IMR-90 (cell line): Measurements from ENCODE around the gene FRMD3.

Experiments used
- CTCF ChIP-seq: conservative IDR thresholded peaks from 2 replicates; pipeline ENCODE4 v1.5.1; 2012; ENCODE audit warnings: mild to moderate bottlenecking, low read depth, low read length, improper control_type of control experiment
- SMC3 ChIP-seq: fragments of 150-350 bp; IDR thresholded peaks from 2 replicates; pipeline ENCODE4 v1.6.1; 2016; ENCODE audit warnings: low read depth, mild to moderate bottlenecking, antibody characterized with exemption, low read length, moderate library complexity
- TF ChIP-seq, protein P1 (sequence below): fragments of 150-350 bp; IDR thresholded peaks from 2 replicates; pipeline ENCODE4 v1.6.1; 2017; ENCODE audit warnings: mild to moderate bottlenecking, antibody characterized with exemption, low read length, low read depth

DNA sequence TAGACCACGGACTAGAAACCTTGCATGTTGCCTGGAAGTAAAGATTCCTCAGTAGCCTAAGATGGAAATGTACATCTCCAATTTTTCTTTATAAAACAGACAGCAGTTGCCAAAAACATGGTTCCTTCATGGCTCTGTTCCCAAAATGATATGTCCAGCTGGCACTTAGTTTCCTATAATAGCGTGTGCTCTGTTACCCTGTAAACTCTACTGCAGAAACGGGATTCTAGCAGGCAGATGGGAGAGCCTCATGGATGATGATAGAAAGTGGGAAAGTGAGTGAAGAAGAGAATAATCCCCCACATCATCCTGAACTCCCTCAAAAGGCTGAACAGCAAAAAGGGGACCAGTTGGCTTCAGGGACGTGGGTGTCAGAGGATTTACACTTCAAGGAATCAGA lies 118.2 kb downstream of the FRMD3 start:
- TF ChIP-seq CTCF (no peak), SMC3 (no peak)
- TF ChIP-seq, protein P1, sequence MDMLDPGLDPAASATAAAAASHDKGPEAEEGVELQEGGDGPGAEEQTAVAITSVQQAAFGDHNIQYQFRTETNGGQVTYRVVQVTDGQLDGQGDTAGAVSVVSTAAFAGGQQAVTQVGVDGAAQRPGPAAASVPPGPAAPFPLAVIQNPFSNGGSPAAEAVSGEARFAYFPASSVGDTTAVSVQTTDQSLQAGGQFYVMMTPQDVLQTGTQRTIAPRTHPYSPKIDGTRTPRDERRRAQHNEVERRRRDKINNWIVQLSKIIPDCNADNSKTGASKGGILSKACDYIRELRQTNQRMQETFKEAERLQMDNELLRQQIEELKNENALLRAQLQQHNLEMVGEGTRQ: no peak
